Measurements from ENCODE around the gene NAA15. TPM values are rescaled to one million over a fixed set of nuclear protein-coding genes. Genes with fewer than 3 reads are reported as not detected.

The NAA15 gene
- total and polyA plus RNA-seq, 4 donors = 6.7 to 18.2 (median 11.1) TPM

- Histone ChIP-seq H3K27me3 (ENCODE audit: control insufficient read depth in 4 of 4, insufficient read depth in 4 of 4, low read length in 3 of 4) (no peaks in the 10 kb centered on the region), H3K4me1 (ENCODE audit: control insufficient read depth in 4 of 4, insufficient read depth in 4 of 4, low read length in 3 of 4) (peaks cover 0 to 7% (median 0%) of the 10 kb centered on the region in 4 donors), H3K36me3 (ENCODE audit: control insufficient read depth in 4 of 4, insufficient read depth in 3 of 4, low read depth in 1 of 4, low read length in 3 of 4) (no peaks in the 10 kb centered on the region), H3K9ac (ENCODE audit: low read depth in 1 of 2, low read length in 2 of 2) (no peak overlapping the region), H3K27ac (ENCODE audit: low read depth in 1 of 2, low read length in 2 of 2) (peak overlapping the region; percentile 31 to 39), H3K4me3 (ENCODE audit: low read depth in 1 of 3, low read length in 3 of 3) (no peak overlapping the region), H3K9me3 (ENCODE audit: control insufficient read depth in 4 of 4, low read length in 3 of 4) (no peaks in the 10 kb centered on the region)
- TF ChIP-seq JUND (IDR thresholded peaks at IDR 0.05) (peak; percentile 17 to 27), TAF1 (conservative IDR thresholded peaks at IDR 0.05) (no peak), SP1 (IDR thresholded peaks at IDR 0.05) (no peak), HNF4G (IDR thresholded peaks at IDR 0.05) (no peak), RXRA (IDR thresholded peaks at IDR 0.05) (peak; percentile 36 to 41), GABPA (IDR thresholded peaks at IDR 0.05 in 1 of 2, conservative IDR thresholded peaks at IDR 0.05 in 1 of 2) (peak in 1 of 2 donors; percentile 16), NR2F2 (IDR thresholded peaks at IDR 0.05) (peak; percentile 64), RAD21 (IDR thresholded peaks at IDR 0.05) (no peak), ZBTB33 (IDR thresholded peaks at IDR 0.05) (no peak), REST (IDR thresholded peaks at IDR 0.05) (no peak), HNF4A (conservative IDR thresholded peaks at IDR 0.05) (peak in 1 of 2 donors; percentile 12), FOXA2 (IDR thresholded peaks at IDR 0.05) (no peak), ATF3 (IDR thresholded peaks at IDR 0.05) (peak; percentile 57), EGR1 (IDR thresholded peaks at IDR 0.05; ENCODE audit: low read depth in 2 of 2) (no peak), YY1 (IDR thresholded peaks at IDR 0.05) (no peak)
- WGBS = 70% methylated on average over 2 of the region's 2 CpGs
- DNase-seq (ENCODE audit: low spot score) = no peak
These were observed 118.1 kb downstream of the NAA15 start for GRCh38 chr4:139419388-139419914.

DNA sequence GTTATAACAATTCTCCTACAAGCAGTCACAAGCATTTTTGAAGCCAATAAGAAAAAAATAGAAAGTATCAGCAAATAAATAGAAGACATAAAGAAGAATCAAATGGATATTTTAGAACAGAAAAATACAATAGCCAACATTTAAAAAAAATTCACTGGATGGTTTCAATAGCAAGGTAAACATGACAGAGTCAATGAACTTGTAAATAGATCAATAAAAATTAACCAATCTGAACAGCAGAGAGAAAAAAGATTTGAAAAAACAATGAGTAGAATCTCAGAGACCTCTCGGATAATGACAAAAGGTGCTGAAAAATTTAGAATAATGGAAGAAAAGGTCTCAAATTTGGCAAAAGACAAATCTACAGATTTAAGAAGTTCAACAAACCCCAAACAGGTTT lies 119.3 kb downstream of the NAA15 start:
- WGBS = 37% methylated on average over 1 of the region's 1 CpG
- Histone ChIP-seq H3K4me1 (ENCODE audit: control insufficient read depth in 4 of 4, insufficient read depth in 4 of 4, low read length in 3 of 4) (peaks cover 0 to 7% (median 0%) of the 10 kb centered on the region in 4 donors), H3K4me3 (ENCODE audit: low read depth in 1 of 3, low read length in 3 of 3) (no peak overlapping the region), H3K36me3 (ENCODE audit: control insufficient read depth in 4 of 4, insufficient read depth in 3 of 4, low read depth in 1 of 4, low read length in 3 of 4) (no peaks in the 10 kb centered on the region), H3K27ac (ENCODE audit: low read depth in 1 of 2, low read length in 2 of 2) (no peak overlapping the region), H3K27me3 (ENCODE audit: control insufficient read depth in 4 of 4, insufficient read depth in 4 of 4, low read length in 3 of 4) (no peaks in the 10 kb centered on the region), H3K9ac (ENCODE audit: low read depth in 1 of 2, low read length in 2 of 2) (no peak overlapping the region), H3K9me3 (ENCODE audit: control insufficient read depth in 4 of 4, low read length in 3 of 4) (no peaks in the 10 kb centered on the region)
- no peak for DNase-seq (ENCODE audit: low spot score)
- TF ChIP-seq REST (IDR thresholded peaks at IDR 0.05) = no peak
- TF ChIP-seq RAD21 (IDR thresholded peaks at IDR 0.05) = peak in 1 of 2 donors; percentile 7
- no peak for TF ChIP-seq NR2F2 (IDR thresholded peaks at IDR 0.05)
- TF ChIP-seq FOXA2 (IDR thresholded peaks at IDR 0.05) = peak; percentile 49
- TF ChIP-seq CTCF (IDR thresholded peaks at IDR 0.05; ENCODE audit: low read depth, low read length, missing input control) = no peak
- peak; percentile 48 for TF ChIP-seq FOXA1 (IDR thresholded peaks at IDR 0.05)
- peak; percentile 59 to 78 for TF ChIP-seq RXRA (IDR thresholded peaks at IDR 0.05)
